ENCODE results near the gene ALDH1L1. TPM values are rescaled to one million over a fixed set of nuclear protein-coding genes. Genes with fewer than 3 reads are reported as not detected.

The ALDH1L1 gene
- total RNA-seq, 2 experiments from 2014 or later, result not detected

GRCh38 chr3:126104742-126105605 lies 75.4 kb downstream of the ALDH1L1 start:
- no peaks in the 10 kb centered on the region for H3K27me3 Mint-ChIP-seq
- TF ChIP-seq CTCF (IDR thresholded peaks at IDR 0.05), result no peak
- ATAC-seq (no peak), DNase-seq (no peak)
- ChIA-PET POLR2A (no interaction called here), CTCF (no interaction called here)
- no peaks in the 10 kb centered on the region for H3K36me3 Mint-ChIP-seq (ENCODE audit: low read depth)
- H3K9me3 Mint-ChIP-seq, result no peaks in the 10 kb centered on the region
- H3K4me3 Mint-ChIP-seq, result no peak overlapping the region
- no peak overlapping the region for H3K27ac Mint-ChIP-seq
- intact Hi-C loops (cut with micrococcal nuclease), result no loop called here
- H3K4me1 Mint-ChIP-seq (ENCODE audit: low read depth), result no peaks in the 10 kb centered on the region

GRCh38 chr3:126104028-126104635 lies 76.3 kb downstream of the ALDH1L1 start:
- Mint-ChIP-seq H3K36me3 (ENCODE audit: low read depth) (no peaks in the 10 kb centered on the region), H3K27me3 (no peaks in the 10 kb centered on the region), H3K27ac (no peak overlapping the region), H3K9me3 (no peaks in the 10 kb centered on the region), H3K4me3 (no peak overlapping the region), H3K4me1 (ENCODE audit: low read depth) (no peaks in the 10 kb centered on the region)
- no peak for TF ChIP-seq CTCF (IDR thresholded peaks at IDR 0.05)
- DNase-seq (no peak), ATAC-seq (no peak)
- ChIA-PET CTCF (no interaction called here), POLR2A (no interaction called here)
- intact Hi-C loops (cut with micrococcal nuclease), result no loop called here

DNA sequence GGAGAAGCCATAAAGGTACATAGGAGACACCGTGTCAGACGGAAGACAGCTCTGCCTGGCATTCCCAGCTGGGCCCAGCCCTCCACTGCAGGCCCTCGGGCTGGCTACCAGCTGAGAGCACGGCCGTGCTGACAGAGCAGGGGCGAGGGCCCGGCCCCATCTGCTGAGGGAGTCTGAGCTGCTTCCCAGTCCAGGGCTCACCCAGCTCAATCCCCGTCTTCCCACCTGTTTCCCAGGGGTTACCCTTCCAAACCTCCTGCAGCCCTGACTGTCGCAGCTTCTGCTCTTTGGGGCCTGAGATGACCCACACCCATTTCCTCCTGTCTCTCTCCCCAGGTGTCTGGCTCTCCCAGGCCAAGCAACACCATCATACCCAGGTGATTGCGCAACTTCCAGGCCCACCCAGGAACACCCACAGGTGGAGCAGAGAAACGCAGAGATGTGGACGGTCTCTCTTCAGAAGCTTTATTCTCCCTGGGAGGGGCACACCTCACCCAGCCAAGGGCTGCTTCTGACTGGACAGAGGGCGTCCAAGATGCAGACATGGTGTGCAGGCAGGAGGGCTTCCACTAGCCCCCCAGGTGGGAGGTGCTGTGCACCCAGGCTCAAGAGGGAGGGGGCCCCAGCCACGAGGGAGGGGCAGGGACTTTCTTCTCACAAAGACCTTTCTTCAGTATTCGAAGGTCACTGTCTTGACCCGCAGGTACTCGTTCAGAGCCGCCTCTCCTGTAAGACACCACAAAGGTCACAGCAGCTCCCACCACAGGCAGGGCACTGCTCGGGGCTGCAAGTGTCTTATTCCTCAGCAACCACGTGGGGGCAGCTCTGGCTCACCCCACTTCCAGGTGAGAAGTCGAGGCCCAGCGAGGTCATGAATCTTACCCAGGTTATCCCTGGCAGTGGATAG lies 77.0 kb downstream of the ALDH1L1 start:
- TF ChIP-seq CTCF (IDR thresholded peaks at IDR 0.05), result no peak
- no peaks in the 10 kb centered on the region for H3K36me3 Mint-ChIP-seq (ENCODE audit: low read depth)
- no peaks in the 10 kb centered on the region for H3K27me3 Mint-ChIP-seq
- no peaks in the 10 kb centered on the region for H3K4me1 Mint-ChIP-seq (ENCODE audit: low read depth)
- H3K9me3 Mint-ChIP-seq, result no peaks in the 10 kb centered on the region
- intact Hi-C loops (cut with micrococcal nuclease), result no loop called here
- no peak for ATAC-seq
- no peak overlapping the region for H3K4me3 Mint-ChIP-seq
- ChIA-PET CTCF (no interaction called here), POLR2A (no interaction called here)
- no peak overlapping the region for H3K27ac Mint-ChIP-seq
- no peak for DNase-seq

DNA sequence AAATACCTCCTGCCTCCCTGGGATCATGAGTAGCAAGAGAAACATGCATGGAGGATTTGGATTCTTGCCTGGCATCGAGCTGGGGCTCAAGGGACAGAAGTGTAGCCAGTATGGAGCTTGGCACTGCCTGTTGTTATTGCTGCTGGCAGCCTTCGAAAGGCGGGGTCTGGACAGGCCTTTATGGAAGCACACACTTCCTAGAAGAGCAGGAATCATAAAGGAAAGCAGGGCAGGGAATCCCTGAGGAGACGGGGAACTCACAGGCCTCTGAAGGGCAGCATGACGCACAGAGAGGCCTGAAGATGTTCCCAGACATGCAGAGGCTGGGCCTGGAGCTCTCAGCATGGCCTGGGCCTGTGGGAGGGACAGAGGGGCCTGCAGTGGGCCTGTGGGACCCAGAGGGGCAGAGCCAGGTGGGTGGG lies 77.8 kb downstream of the ALDH1L1 start:
- ATAC-seq, result no peak
- Mint-ChIP-seq H3K9me3 (no peaks in the 10 kb centered on the region), H3K27ac (no peak overlapping the region), H3K36me3 (ENCODE audit: low read depth) (no peaks in the 10 kb centered on the region), H3K27me3 (no peaks in the 10 kb centered on the region), H3K4me3 (no peak overlapping the region), H3K4me1 (ENCODE audit: low read depth) (no peaks in the 10 kb centered on the region)
- no peak for TF ChIP-seq CTCF (IDR thresholded peaks at IDR 0.05)
- POLR2A ChIA-PET, result no interaction called here
- CTCF ChIA-PET, result no interaction called here
- intact Hi-C loops (cut with micrococcal nuclease), result no loop called here
- DNase-seq, result no peak
